ENCODE data around the gene L1CAM. TPM values are rescaled to one million over a fixed set of nuclear protein-coding genes. Genes with fewer than 3 reads are reported as not detected.
A peak's percentile ranks its signal among the peaks of the same experiment; 100 is the strongest.

L1CAM gene
- total RNA-seq, 3 donors from 2014 or later (not counting 1 experiment from before 2014, with no cell fraction given): 0.23 to 0.98 TPM; not detected in 1

- Histone ChIP-seq H3K4me1 (ENCODE audit: control insufficient read depth, insufficient read depth, low read length) (peaks cover 15% of the 10 kb centered on the region), H3K9me3 (ENCODE audit: control insufficient read depth, insufficient read depth, low read length) (no peaks in the 10 kb centered on the region), H3K4me3 (ENCODE audit: low read length) (no peak overlapping the region), H3K27me3 (ENCODE audit: control insufficient read depth, insufficient read depth, low read length) (no peaks in the 10 kb centered on the region), H3K36me3 (ENCODE audit: control insufficient read depth, insufficient read depth, low read length) (no peaks in the 10 kb centered on the region), H3K27ac (ENCODE audit: low read length) (no peak overlapping the region)
- no peaks in the 10 kb centered on the region for H3K9me3 Mint-ChIP-seq
- intact Hi-C loops (cut with micrococcal nuclease): no loop called here
- peaks cover 6% of the 10 kb centered on the region in 2 donors for H3K27me3 Mint-ChIP-seq (ENCODE audit: low read depth in 2 of 2)
- TF ChIP-seq CTCF (IDR thresholded peaks at IDR 0.05): no peak
- H3K4me3 Mint-ChIP-seq: no peak overlapping the region
- no peak overlapping the region for H3K27ac Mint-ChIP-seq
- WGBS (ENCODE audit: insufficient coverage): 79% methylated on average over 4 of the region's 10 CpGs
- peaks cover 5 to 15% of the 10 kb centered on the region in 2 donors for H3K4me1 Mint-ChIP-seq
- ATAC-seq (no peak), DNase-seq (no peak)
- no peaks in the 10 kb centered on the region for H3K36me3 Mint-ChIP-seq
These were observed 24.8 kb downstream of the L1CAM start for GRCh38 chrX:153861151-153861550.

DNA sequence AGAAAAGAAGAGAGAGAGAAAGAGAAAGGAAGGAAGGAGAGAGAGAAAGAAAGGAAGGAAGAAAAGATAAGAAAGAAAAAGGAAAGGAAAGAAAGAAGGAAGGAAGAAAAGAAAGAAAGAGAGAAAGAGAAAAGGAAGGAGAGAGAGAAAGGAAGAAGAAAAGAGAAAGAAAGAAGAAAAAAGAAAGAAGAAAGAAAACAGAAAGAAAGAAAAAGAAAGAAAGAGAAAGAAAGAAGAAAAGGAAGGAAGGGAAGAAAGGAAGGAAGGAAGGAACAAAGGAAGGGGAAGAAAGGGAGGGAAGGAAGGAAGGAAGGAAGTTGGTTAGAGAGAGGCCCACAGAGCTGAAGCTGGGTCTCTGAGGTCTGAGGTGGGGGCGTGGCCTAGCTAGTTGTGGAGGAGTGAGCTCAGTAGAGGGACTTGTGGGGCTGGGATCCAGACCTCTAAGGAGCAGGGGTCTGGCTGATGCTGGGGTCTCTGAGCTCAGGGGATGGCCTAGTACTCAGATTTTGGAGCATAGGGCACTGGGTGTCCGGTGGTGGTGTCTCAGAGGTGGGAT, 28.5 kb downstream of the L1CAM start:
- Mint-ChIP-seq H3K4me3 (no peak overlapping the region), H3K9me3 (no peaks in the 10 kb centered on the region), H3K4me1 (peaks cover 5 to 15% of the 10 kb centered on the region in 2 donors), H3K27me3 (ENCODE audit: low read depth in 2 of 2) (peaks cover 0 to 9% of the 10 kb centered on the region in 2 donors), H3K36me3 (no peaks in the 10 kb centered on the region), H3K27ac (no peak overlapping the region)
- intact Hi-C loops (cut with micrococcal nuclease): no loop called here
- Histone ChIP-seq H3K9me3 (ENCODE audit: control insufficient read depth, insufficient read depth, low read length) (no peaks in the 10 kb centered on the region), H3K4me3 (ENCODE audit: low read length) (no peak overlapping the region), H3K36me3 (ENCODE audit: control insufficient read depth, insufficient read depth, low read length) (no peaks in the 10 kb centered on the region), H3K4me1 (ENCODE audit: control insufficient read depth, insufficient read depth, low read length) (peaks cover 15% of the 10 kb centered on the region), H3K27ac (ENCODE audit: low read length) (no peak overlapping the region), H3K27me3 (ENCODE audit: control insufficient read depth, insufficient read depth, low read length) (no peaks in the 10 kb centered on the region)
- no peak for ATAC-seq
- 55% methylated on average over 2 of the region's 2 CpGs for WGBS (ENCODE audit: insufficient coverage)
- DNase-seq: peak in 1 of 2 donors; percentile 18
- no peak for TF ChIP-seq CTCF (IDR thresholded peaks at IDR 0.05)

DNA sequence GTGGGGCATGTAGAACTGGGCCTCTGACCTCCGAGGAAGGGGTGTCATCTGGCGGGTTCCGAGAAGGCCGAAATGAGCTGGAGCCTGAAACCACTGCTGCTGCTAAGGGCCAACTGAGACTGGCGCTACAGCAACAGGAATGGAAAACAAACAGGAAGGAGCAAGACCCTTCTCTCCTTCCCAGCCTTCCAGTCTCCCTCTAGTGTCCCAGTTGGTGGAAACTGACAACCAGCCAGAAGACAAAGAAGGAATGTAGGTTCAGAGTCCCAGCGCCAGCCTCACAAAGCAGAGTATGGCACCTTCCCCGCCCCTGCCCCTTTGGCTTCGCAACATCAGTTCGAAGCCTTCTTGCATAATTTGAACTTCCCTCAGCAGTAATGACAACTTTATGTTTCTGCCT, 31.3 kb downstream of the L1CAM start:
- peaks cover 11 to 14% of the 10 kb centered on the region in 2 donors for H3K27me3 Mint-ChIP-seq (ENCODE audit: low read depth in 2 of 2)
- Histone ChIP-seq H3K27ac (ENCODE audit: low read length) (no peak overlapping the region), H3K9me3 (ENCODE audit: control insufficient read depth, insufficient read depth, low read length) (no peaks in the 10 kb centered on the region), H3K27me3 (ENCODE audit: control insufficient read depth, insufficient read depth, low read length) (no peaks in the 10 kb centered on the region), H3K36me3 (ENCODE audit: control insufficient read depth, insufficient read depth, low read length) (no peaks in the 10 kb centered on the region), H3K4me1 (ENCODE audit: control insufficient read depth, insufficient read depth, low read length) (peaks cover 15% of the 10 kb centered on the region), H3K4me3 (ENCODE audit: low read length) (no peak overlapping the region)
- 86% methylated on average over 9 of the region's 9 CpGs for WGBS (ENCODE audit: insufficient coverage)
- no peak overlapping the region for H3K27ac Mint-ChIP-seq
- peaks cover 5 to 15% of the 10 kb centered on the region in 2 donors for H3K4me1 Mint-ChIP-seq
- no peaks in the 10 kb centered on the region for H3K9me3 Mint-ChIP-seq
- no peaks in the 10 kb centered on the region for H3K36me3 Mint-ChIP-seq
- intact Hi-C loops (cut with micrococcal nuclease): no loop called here
- DNase-seq (no peak), ATAC-seq (no peak)
- no peak overlapping the region for H3K4me3 Mint-ChIP-seq
- TF ChIP-seq CTCF (IDR thresholded peaks at IDR 0.05): no peak

- intact Hi-C loops (cut with micrococcal nuclease): no loop called here
- Histone ChIP-seq H3K27ac (ENCODE audit: low read length) (no peak overlapping the region), H3K36me3 (ENCODE audit: control insufficient read depth, insufficient read depth, low read length) (no peaks in the 10 kb centered on the region), H3K4me1 (ENCODE audit: control insufficient read depth, insufficient read depth, low read length) (peaks cover 15% of the 10 kb centered on the region), H3K4me3 (ENCODE audit: low read length) (no peak overlapping the region), H3K27me3 (ENCODE audit: control insufficient read depth, insufficient read depth, low read length) (no peaks in the 10 kb centered on the region), H3K9me3 (ENCODE audit: control insufficient read depth, insufficient read depth, low read length) (no peaks in the 10 kb centered on the region)
- peaks cover 5 to 15% of the 10 kb centered on the region in 2 donors for H3K4me1 Mint-ChIP-seq
- DNase-seq: no peak
- H3K27ac Mint-ChIP-seq: no peak overlapping the region
- H3K36me3 Mint-ChIP-seq: no peaks in the 10 kb centered on the region
- ATAC-seq: no peak
- H3K9me3 Mint-ChIP-seq: no peaks in the 10 kb centered on the region
- TF ChIP-seq CTCF (IDR thresholded peaks at IDR 0.05): no peak
- peaks cover 11 to 14% of the 10 kb centered on the region in 2 donors for H3K27me3 Mint-ChIP-seq (ENCODE audit: low read depth in 2 of 2)
- WGBS (ENCODE audit: insufficient coverage): 100% methylated on average over 3 of the region's 3 CpGs
- no peak overlapping the region for H3K4me3 Mint-ChIP-seq
These were observed 32.1 kb downstream of the L1CAM start for GRCh38 chrX:153853902-153854267.

Measured in natural killer cell (primary cell).